UCSD-AML1 (cell line): ENCODE data around the gene TMEM8B.
A peak's percentile ranks its signal among the peaks of the same experiment; 100 is the strongest.
"Not testable (repeated sequence)": the region's sequence is repeated elsewhere in the genome, so short reads cannot be mapped to it uniquely, and the experiment has no call there.

Source experiments
- DNase-seq: peaks from one replicate; lab custom pipeline; 2025; ENCODE audit not compliant: unreplicated experiment; lab: John Stamatoyannopoulos, UW

Gene TMEM8B

DNA sequence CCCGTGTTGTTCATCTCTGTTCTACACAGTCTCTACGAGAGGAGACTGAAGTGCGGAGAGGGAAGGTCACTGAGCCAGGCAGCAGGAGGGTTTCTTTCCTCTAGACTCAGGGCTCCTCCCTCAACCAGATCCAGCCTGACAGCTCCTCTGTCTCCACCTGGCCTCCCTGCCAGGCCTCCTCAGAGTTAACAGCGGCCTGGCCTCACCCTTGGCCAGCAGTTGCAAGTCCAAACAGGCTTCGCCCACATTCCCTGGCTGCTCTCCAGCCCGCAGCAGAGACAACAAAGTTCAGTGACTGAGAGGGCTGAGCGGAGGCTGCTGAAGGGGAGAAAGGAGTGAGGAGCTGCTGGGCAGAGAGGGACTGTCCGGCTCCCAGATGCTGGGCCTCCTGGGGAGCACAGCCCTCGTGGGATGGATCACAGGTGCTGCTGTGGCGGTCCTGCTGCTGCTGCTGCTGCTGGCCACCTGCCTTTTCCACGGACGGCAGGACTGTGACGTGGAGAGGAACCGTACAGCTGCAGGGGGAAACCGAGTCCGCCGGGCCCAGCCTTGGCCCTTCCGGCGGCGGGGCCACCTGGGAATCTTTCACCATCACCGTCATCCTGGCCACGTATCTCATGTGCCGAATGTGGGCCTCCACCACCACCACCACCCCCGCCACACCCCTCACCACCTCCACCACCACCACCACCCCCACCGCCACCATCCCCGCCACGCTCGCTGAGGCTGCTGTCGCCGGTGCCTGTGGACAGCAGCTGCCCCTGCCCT, 77.1 kb downstream of the TMEM8B start, which contains the start of gene HRCT1:
Gene HRCT1 (plus strand): TSS at position 291 of the 768 bp plus-strand sequence. CDS start 86 bp downstream, at position 377.
- no peak for DNase-seq

DNA sequence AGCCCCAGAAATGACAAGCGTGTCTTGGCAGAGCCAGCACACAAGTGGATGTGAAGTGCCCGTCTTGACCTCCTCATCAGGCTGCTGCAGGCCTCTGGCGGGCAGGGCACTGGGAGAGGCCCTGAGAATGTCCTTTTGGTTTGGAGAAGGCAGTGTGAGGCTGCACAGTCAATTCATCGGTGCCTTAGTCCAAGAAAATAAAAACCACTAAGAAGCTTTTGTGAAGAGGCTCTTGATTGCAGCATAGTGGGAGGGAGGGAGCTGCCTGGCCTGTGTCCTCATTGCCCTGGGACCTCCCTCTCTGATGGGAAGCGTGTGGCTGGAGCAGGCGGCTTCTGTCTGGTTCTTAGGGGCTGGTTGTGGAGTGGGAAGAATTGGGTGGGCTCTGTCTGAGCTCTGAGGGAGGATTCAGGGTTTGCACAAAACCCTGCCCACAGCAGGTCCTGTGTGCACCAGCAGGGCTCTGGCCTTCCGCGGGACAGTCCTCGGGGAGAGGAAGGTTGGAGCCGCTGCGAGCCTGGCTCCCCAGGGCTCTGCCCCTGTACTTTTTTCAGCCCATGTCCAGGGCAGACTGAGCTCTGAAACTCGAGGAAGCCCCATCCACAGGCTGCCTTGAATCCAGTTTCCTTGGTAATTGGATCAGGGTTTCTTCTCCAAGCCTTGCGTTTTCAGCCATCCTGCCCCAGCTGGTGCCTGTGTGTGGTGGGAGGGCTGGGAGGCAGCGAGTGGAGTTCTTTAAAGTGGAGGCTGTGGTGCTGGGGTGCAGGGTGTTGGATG, 78.1 kb downstream of the TMEM8B start:
- no peak for DNase-seq

DNA sequence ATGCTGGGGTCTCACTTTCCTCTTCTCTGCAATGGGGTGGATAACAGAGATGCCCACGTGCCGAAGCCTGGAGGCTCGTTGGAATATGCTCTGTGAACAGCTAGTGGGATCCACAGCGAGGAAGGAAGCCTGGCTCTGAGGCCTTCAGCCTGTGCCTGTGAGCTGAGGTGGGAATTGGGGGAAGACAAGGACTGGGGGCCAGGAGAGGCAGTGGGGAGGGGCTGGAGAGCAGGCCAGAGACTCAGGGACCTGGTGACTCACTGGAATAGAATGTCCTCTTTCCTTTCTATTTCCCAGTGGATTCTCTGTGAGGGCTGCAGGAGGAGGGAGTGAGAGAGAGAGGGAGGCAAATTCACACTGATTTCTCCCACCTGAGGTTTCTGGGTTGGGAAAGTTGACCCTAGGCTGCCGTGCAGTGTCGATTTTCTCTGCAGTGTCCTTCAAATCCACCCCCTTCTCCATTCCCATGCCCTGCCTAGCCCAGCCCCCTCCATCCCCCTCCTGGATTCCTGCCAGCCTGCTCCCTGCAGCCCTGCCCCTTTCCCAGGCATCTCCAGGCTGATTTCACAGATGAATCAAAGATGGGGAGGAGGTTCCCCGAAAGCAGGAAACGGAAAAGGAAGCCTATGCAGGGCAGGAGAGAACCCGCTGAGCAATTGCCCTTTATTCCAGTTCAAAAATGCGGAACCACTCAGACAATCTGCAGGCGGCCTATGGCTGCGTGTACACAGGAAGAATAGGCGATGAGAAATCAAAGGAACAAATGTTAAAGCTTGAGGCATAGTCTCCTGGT, 78.9 kb downstream of the TMEM8B start:
- DNase-seq: peak; percentile 74

DNA sequence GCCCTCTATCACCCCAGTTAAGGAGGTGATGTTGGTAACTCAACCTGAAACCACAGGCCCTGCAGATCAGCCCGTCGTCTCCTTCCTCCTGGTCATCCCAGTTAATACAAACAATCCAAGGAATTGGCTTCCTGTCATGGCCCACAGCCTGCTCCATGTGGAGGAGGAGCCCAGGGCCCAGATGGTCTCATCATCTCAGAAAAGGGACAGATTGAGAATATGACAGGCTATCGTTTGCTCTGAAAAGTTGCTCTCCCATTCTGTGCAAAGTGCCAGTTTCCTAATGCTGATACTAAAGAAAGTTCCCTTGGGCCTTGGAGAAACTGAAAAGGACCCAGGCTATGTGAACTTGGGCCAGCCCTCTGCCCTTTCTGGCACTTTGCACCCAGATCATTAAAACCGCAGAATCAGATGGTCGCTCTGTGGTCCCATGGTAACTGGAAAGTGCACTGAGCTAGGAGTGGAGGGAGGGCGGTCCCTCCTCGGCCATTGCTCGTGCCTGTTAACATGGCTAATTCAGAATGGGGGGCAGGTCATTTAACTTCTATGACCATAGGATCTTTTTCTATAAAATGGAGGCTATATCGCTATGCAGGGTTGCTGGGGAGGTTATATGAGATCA, 79.6 kb downstream of the TMEM8B start:
- DNase-seq: no peak

DNA sequence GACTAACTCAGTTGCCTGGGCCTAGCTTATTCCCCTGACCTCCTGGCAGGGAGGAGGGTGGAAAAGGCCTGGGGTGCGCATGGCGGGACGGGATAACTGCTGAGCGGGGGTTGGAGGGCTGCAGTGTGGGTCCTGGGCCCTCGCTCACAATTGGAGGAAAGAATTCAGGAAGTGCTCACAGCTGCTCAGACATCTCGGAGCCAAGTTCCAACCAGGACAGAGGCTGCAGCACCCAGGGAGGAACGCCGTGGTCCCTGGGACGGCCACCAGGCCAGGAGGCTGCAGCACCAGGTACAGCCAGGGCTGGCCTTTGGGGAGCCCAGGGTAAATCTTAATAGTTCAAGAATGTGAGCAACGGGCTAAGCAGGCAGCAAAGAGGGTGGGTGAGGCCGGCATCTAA, 80.2 kb downstream of the TMEM8B start, which contains the start of gene SPAAR:
Gene SPAAR (plus strand): TSS at position 217 of the 400 bp plus-strand sequence. CDS start 974 bp downstream, outside the sequence.
- DNase-seq: no peak

DNA sequence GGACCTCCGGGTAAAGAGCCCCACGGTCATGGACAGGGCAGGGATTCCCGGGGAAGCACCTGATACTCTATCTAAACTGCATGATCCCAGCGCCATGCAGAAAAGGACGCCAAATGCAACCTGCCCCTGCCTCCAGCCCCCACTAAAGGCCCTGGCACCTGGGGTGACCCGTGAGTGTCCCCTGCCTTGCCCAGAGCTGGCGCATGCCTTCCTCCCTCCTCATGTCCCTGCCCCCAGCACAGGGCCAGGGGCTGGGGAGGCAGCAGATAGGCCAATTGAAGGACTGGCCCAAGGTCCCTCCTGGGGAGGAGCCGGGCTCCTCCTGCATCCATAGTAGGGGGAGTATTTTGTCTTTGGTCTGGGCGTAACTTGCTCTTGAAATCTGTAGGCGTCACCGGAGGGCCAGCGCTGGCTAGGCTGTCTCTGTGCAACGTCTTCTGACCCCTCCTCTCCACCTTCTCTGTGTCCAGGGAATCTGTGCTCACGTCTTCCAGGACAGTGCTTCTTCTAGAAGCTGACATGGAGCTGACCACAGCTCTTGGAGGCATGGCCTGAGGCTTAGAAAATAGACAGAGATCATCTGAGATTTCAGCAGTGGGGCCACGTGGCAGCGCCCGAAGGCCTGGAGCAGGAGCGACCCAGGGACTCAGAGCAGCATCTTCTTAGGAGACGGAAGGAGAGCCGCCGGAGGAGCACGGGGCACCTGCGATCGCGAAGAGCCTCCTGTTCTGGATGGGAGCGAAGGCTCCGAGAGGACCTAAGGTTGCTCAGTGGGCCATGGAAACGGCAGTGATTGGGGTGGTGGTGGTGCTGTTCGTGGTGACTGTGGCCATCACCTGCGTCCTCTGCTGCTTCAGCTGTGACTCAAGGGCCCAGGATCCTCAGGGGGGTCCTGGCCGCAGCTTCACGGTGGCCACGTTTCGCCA, 80.9 kb downstream of the TMEM8B start:
- DNase-seq: no peak

DNA sequence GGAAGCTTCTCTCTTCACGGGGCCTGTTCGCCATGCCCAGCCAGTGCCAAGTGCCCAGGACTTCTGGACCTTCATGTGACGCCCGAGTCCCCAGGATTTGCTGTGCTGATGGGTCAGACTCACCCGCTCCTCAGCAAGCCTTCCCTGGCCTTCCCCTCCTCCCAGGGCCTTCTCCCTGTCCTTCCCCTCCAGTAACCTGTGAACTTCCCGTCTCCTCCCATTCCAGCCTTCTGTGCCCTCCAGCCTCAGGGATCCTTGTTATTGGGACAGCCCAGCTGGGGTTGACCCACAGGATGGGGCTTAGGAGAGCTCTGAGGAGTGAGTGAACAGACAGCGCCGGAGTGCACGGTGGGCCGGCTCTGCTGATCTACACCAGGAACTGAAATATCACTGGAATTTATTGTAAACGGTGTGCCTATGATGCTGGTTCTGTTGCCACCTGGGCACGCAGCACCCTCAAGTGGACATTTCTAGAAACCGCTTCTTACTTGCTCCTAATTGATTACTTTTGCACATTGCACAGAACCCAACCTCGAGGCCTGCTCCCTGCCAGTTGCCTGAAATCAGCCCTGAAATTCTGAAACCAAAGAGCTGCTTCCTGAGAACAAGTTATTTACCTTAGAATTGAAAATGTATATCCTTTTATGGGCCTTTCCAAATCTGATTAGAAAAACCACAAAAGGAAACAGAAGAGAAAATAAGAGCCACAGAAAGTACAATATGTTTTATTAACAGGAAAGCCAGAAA, 81.8 kb downstream of the TMEM8B start:
- peak; percentile 58 for DNase-seq

DNA sequence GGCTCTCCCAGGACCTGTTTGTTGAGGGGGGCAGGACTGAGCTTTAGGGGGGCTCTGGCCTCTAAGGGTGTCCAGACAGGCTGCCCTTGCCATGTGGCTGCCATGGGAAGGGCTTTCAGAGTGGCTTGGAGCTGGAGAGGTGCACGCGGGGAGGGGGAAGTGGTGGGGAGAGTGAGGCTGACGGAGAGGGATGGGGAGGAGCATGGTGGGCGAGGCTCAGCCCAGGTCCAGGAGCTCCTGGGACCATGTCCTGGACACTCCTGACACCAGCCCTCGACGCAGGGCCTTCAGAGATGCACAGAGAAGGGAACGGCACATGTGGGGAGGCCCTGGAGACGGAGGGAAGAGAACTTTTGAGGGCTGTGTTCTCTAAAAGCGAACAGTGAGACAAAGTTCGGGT, 82.7 kb downstream of the TMEM8B start:
- DNase-seq: no peak

DNA sequence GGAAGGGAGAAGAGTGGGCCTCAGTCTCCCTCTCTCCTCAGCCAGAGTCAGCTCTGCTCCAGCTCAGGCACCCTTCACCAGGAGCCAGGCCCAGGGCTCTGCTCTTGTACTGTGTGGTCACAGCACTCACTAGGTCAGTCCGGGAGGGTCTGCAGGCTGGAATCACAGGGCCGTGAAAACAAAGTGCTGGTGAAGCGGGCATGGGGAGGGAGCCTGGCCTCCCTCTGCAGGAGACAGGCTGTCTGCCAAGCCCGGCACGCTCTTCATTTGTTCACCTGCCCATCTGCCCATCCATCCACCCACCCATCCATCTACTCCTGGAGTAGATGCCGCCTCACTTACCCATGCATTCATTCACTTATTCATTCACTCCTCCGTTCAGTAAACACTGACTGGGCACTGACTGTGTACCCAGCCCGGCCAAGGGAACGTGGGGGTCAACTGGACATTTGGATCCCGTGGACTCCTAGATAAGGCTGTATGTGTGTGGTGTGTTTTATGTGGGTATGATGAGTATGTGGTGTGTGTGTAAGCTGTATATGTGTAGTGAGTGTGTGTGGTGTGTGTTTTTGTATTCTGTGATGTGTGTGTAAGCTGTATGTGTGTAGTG, 83.9 kb downstream of the TMEM8B start:
- DNase-seq: no peak

DNA sequence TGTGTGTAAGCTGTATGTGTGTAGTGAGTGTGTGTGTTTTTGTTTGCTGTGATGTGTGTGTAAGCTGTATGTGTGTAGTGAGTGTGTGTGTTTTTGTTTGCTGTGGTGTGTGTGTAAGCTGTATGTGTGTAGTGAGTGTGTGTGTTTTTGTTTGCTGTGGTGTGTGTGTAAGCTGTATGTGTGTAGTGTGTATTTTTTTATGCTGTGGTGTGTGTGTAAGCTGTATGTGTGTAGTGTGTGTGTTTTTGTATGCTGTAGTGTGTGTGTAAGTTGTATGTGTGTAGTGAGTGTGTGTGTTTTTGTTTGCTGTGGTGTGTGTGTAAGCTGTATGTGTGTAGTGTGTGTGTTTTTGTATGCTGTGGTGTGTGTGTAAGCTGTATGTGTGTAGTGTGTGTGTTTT, 84.4 kb downstream of the TMEM8B start:
- DNase-seq: not testable (repeated sequence)

DNA sequence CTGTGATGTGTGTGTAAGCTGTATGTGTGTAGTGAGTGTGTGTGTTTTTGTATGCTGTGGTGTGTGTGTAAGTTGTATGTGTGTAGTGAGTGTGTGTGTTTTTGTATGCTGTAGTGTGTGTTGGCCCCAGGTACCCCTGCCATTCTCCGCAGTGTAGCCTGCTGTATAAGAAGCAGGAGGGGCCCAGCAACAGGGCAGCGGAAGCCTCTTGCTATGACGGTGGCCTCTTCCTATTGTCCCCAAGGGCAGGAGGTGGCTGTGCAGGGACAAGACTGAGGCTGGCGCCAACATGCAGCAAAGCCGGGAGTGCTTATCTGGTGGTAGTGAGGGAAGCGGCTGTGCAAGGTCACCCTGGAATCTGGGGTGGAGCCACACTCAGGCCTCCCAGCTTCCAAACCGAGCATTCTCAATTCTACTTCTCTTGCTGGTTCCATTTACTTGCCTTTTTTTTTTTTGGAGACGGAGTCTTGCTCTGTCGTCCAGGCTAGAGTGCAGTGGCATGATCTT, 85.3 kb downstream of the TMEM8B start:
- no peak for DNase-seq
